ENCODE measurements around the gene TMEM269. TPM values are rescaled to one million over a fixed set of nuclear protein-coding genes. Genes with fewer than 3 reads are reported as not detected.

The TMEM269 gene
- total and polyA plus RNA-seq, 2 experiments from 2014 or later, result 0.35 to 0.69 TPM

DNA sequence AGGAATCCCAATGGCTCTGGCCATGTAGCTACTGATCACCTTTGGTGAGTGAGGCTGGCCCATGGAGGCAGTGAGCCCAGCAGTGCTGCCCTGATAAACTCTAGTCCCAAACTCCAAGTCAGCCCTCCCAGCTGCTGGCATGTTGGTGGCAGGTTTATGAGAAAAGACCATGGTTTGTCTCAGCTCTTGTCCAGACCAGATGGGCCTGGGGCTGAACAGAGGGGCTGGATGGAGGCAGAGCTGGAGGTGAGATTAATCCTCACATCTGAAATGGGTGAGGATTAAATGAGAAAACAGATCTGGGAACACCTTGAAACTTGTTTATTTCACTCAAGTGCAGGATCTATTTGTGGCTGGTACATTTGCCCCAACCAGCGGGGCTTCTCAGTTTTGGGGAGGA lies 3.2 kb downstream of the TMEM269 start:
- TF ChIP-seq CTCF (IDR thresholded peaks at IDR 0.05; ENCODE audit: low read depth, low read length), result no peak
- H3K27ac ChIP-seq, result no peak overlapping the region
- H3K9me3 ChIP-seq (ENCODE audit: low read depth), result no peaks in the 10 kb centered on the region
- H3K36me3 ChIP-seq, result peaks cover 2% of the 10 kb centered on the region
- H3K27me3 ChIP-seq, result no peaks in the 10 kb centered on the region
- H3K4me3 ChIP-seq, result no peak overlapping the region
- DNase-seq (ENCODE audit: low read depth in 1 of 2, low spot score in 1 of 2), result no peak
- no peaks in the 10 kb centered on the region for H3K4me1 ChIP-seq (ENCODE audit: low read depth)

DNA sequence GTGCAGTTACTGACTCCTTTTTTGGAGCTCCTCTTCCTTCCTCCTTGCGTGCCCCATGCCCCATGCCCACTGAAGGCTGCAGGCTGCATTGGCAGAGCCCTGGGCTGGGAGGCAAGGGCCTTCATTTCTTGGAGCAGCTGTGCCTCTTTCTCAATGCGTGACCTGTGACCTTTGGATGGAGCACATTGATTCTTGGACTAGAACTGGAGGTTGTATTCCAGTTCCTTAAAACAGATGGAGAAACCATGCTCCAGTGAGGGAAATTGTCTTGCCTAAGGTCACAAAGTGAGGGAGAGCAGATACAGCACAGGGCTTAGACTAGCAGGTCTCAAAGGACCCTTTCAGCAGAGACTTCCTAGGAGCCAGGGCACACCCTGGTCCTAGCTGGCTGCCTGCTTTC lies 9.0 kb downstream of the TMEM269 start:
- Histone ChIP-seq H3K9me3 (ENCODE audit: low read depth) (no peaks in the 10 kb centered on the region), H3K4me3 (no peak overlapping the region), H3K4me1 (ENCODE audit: low read depth) (no peaks in the 10 kb centered on the region), H3K27ac (no peak overlapping the region), H3K27me3 (no peaks in the 10 kb centered on the region), H3K36me3 (no peaks in the 10 kb centered on the region)
- DNase-seq (ENCODE audit: low read depth in 1 of 2, low spot score in 1 of 2), result no peak
- no peak for TF ChIP-seq CTCF (IDR thresholded peaks at IDR 0.05; ENCODE audit: low read depth, low read length)

- H3K36me3 ChIP-seq, result no peaks in the 10 kb centered on the region
- DNase-seq (ENCODE audit: low read depth in 1 of 2, low spot score in 1 of 2), result no peak
- no peak for TF ChIP-seq CTCF (IDR thresholded peaks at IDR 0.05; ENCODE audit: low read depth, low read length)
- H3K4me1 ChIP-seq (ENCODE audit: low read depth), result no peaks in the 10 kb centered on the region
- no peaks in the 10 kb centered on the region for H3K9me3 ChIP-seq (ENCODE audit: low read depth)
- no peaks in the 10 kb centered on the region for H3K27me3 ChIP-seq
- no peak overlapping the region for H3K27ac ChIP-seq
- H3K4me3 ChIP-seq, result no peak overlapping the region
Measured at GRCh38 chr1:42797414-42797813, 12.6 kb downstream of the TMEM269 start.

GRCh38 chr1:42797979-42798378 lies 13.2 kb downstream of the TMEM269 start:
- TF ChIP-seq CTCF (IDR thresholded peaks at IDR 0.05; ENCODE audit: low read depth, low read length), result no peak
- no peak for DNase-seq (ENCODE audit: low read depth in 1 of 2, low spot score in 1 of 2)
- H3K36me3 ChIP-seq, result no peaks in the 10 kb centered on the region

DNA sequence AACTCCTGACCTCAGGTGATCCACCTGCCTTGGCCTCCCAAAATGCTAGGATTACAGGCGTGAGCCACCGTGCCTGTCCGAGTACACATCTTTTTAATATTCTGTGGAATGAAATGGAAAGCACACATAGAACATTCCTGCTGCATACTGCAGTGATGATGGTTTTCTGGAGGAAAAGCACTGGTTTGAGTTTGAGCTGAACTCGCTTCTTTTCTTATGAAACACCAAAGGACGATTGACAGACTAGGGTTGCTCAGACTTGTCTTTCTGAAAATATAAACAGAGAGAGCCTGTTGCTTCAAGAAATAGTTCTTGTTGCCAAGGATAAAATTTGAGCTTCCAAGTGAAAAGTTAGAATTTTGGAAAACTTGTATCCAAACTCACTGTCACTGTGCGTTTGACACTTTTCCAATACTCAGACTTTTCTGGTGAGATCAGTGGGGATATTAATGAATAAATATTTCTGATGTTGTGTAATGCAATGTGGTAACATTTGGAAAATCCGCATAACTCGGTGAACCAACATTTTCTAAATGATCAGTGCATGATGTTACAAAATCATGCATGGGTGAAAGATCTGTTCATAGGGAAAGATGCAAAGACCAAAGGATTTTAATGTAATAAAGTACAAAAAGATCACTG lies 17.2 kb downstream of the TMEM269 start:
- H3K9me3 ChIP-seq (ENCODE audit: low read depth), result no peaks in the 10 kb centered on the region
- H3K36me3 ChIP-seq, result no peaks in the 10 kb centered on the region
- no peak for DNase-seq (ENCODE audit: low read depth in 1 of 2, low spot score in 1 of 2)
- no peak overlapping the region for H3K27ac ChIP-seq
- no peaks in the 10 kb centered on the region for H3K4me1 ChIP-seq (ENCODE audit: low read depth)
- no peaks in the 10 kb centered on the region for H3K27me3 ChIP-seq
- H3K4me3 ChIP-seq, result no peak overlapping the region
- TF ChIP-seq CTCF (IDR thresholded peaks at IDR 0.05; ENCODE audit: low read depth, low read length), result no peak

More at GRCh38 chr1:42797979-42798378, 13.2 kb downstream of the TMEM269 start:
- Histone ChIP-seq H3K27me3 (no peaks in the 10 kb centered on the region), H3K4me3 (no peak overlapping the region), H3K4me1 (ENCODE audit: low read depth) (no peaks in the 10 kb centered on the region), H3K27ac (no peak overlapping the region), H3K9me3 (ENCODE audit: low read depth) (no peaks in the 10 kb centered on the region)

Measured in cardiac muscle cell (in vitro differentiated cells and primary cell).